OCI-LY7 (cell line): ENCODE results near the gene NCOA5. TPM values are rescaled to one million over a fixed set of nuclear protein-coding genes. Genes with fewer than 3 reads are reported as not detected.

Experiments
- BruUV-seq: library from RNA; stranded (reverse); fragments of 400-500 nt; replicated peaks from 2 replicates; lab custom pipeline; 2021; lab: Mats Ljungman, UMichigan
- CTCF ChIA-PET: fragments of 300-600 bp; sonication (Branson Sonifier 250); formaldehyde crosslinking; loops from one replicate; lab custom pipeline; 2022; ENCODE audit warnings: antibody characterized with exemption; ENCODE audit not compliant: unreplicated experiment; lab: Charles Lee
- POLR2A ChIA-PET: fragments of 300-600 bp; sonication (Branson Sonifier 250); formaldehyde crosslinking; loops from one replicate; lab custom pipeline; 2022; ENCODE audit warnings: antibody characterized with exemption; lab: Charles Lee
- DNase-seq: peaks from one replicate; pipeline ENCODE4 v3.0.0-alpha.2; 2015; ENCODE audit warnings: low spot score
- H2AFZ ChIP-seq: fragments of 200-600 bp; sonication (generic), shearing (Covaris generic); 2 replicates; pipeline ENCODE4 v1.6.1; 2014; ENCODE audit warnings: mild to moderate bottlenecking, antibody characterized with exemption, low read length, moderate library complexity
- H3K27ac ChIP-seq: fragments of 200-600 bp; sonication (generic); 2 replicates; pipeline ENCODE4 v1.5.1; 2014; ENCODE audit warnings: mixed run types, low read depth, mild to moderate bottlenecking, moderate library complexity, low read length, inconsistent platforms; ENCODE audit not compliant: poor library complexity, severe bottlenecking
- H3K36me3 ChIP-seq: fragments of 200-600 bp; sonication (generic); 2 replicates; pipeline ENCODE4 v1.6.1; 2014; ENCODE audit warnings: mild to moderate bottlenecking, antibody characterized with exemption, low read length, moderate library complexity, mixed read lengths; ENCODE audit not compliant: insufficient read depth
- H3K4me1 ChIP-seq: fragments of 200-600 bp; sonication (generic); 2 replicates; pipeline ENCODE4 v1.5.1; 2014; ENCODE audit warnings: mild to moderate bottlenecking, low read length; ENCODE audit not compliant: insufficient read depth, poor library complexity, severe bottlenecking
- H3K4me2 ChIP-seq: fragments of 200-600 bp; sonication (generic); 2 replicates; pipeline ENCODE4 v1.6.1; 2014; ENCODE audit warnings: mild to moderate bottlenecking, low read length
- H3K4me3 ChIP-seq: fragments of 200-600 bp; sonication (generic); 2 replicates; pipeline ENCODE4 v1.5.1; 2014; ENCODE audit warnings: mild to moderate bottlenecking, low read depth, low read length; ENCODE audit not compliant: poor library complexity, severe bottlenecking
- H3K79me2 ChIP-seq: fragments of 200-600 bp; sonication (generic); 2 replicates; pipeline ENCODE4 v1.6.1; 2016; ENCODE audit warnings: low read depth, mild to moderate bottlenecking, low read length, moderate library complexity, mixed read lengths; ENCODE audit not compliant: insufficient read depth
- H3K9me2 ChIP-seq: fragments of 200-600 bp; sonication (generic); 2 replicates; pipeline ENCODE4 v1.6.1; 2016; ENCODE audit warnings: mild to moderate bottlenecking, low read length, mixed read lengths; ENCODE audit not compliant: insufficient read depth
- H3K9me3 ChIP-seq: fragments of 200-600 bp; sonication (generic); 2 replicates; pipeline ENCODE4 v1.6.1; 2014; ENCODE audit warnings: mild to moderate bottlenecking, mixed run types, low read length, mixed read lengths
- H4K20me1 ChIP-seq: fragments of 200-600 bp; sonication (generic); 2 replicates; pipeline ENCODE4 v1.6.1; 2014; ENCODE audit warnings: mild to moderate bottlenecking, antibody characterized with exemption, low read length, moderate library complexity, mixed read lengths; ENCODE audit not compliant: insufficient read depth
- EZH2phosphoT487 ChIP-seq: fragments of 200-600 bp; sonication (generic); IDR thresholded peaks from 2 replicates; pipeline ENCODE4 v1.6.1; 2018; ENCODE audit warnings: low read depth, borderline replicate concordance, mild to moderate bottlenecking, mixed run types, antibody characterized with exemption, low read length, moderate library complexity, mixed read lengths
- intact Hi-C: fragments of 100-400 bp; cut with micrococcal nuclease; formaldehyde crosslinking; loops from one replicate; pipeline ENCODE4 v1.10.0; 2022; ENCODE audit not compliant: unreplicated experiment
- total RNA-seq, 2 experiments: library from RNA; depleted of rRNA in 1 of 2; stranded (reverse); fragments of >200 nt in 1 of 2; shearing (Covaris generic) in 1 of 2; gene quantifications; 2 replicates each; pipeline ENCODE4 v1.2.3, GENCODE V29; 2014 to 2022
- TF ChIP-seq, protein P1 (sequence below): fragments of 200-600 bp; sonication (generic); conservative IDR thresholded peaks from 2 replicates; pipeline ENCODE4 v1.5.1; 2014; ENCODE audit warnings: mild to moderate bottlenecking, antibody characterized with exemption, low read length, moderate library complexity, mixed read lengths

Gene NCOA5
- total RNA-seq, 2 experiments from 2014 or later = 23.4 to 33.7 TPM

DNA sequence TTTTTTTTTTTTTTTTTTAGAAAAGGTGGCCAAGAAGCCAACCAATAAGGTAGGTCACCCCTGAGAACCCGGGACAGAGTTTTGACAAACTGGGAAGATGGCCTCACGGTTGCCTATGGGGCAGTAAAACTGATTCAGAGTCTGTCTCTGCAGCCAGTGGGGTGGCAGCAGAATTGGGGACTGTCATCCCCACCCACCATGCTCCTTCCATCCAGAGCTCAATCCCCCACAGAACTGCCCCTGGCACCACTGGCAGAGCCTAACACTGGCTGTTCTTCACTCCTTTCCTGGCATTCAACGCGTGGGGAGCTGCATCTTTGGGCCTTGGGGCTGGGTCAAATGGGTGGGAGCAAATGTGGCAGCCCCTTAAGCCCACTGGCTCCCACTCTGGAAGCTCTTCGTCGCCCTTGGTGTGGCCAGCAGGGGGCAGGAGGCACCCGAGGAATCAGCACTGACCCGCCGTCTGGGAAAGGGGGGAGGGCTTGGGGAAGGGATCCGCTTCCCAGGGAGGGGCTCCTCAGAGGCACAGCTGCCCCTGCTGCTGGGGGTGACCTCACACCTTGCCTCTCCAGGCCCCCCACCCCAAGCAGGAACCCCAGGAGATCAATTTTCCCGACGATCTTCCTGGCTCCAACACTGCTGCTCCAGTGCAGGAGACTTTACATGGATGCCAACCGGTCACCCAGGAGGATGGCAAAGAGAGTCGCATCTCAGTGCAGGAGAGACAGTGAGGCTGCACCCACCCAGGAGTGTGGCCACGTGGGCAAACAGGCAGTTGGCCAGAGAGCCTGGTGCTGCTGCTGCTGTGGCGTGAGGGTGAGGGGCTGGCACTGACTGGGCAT, 38.8 kb upstream of the NCOA5 start:
- Histone ChIP-seq H3K4me3 (no peak overlapping the region), H3K36me3 (peaks cover 53% of the 10 kb centered on the region), H3K4me1 (no peaks in the 10 kb centered on the region), H3K9me3 (no peaks in the 10 kb centered on the region), H3K27ac (no peak overlapping the region), H3K4me2 (no peak overlapping the region), H4K20me1 (0 out of 2 replicates have a peak, but pooled peaks cover 3% of the 10 kb centered on the region), H2AFZ (no peak overlapping the region), H3K9me2 (no peaks in the 10 kb centered on the region), H3K79me2 (no peaks in the 10 kb centered on the region)
- peak; percentile 17 for DNase-seq
- TF ChIP-seq, protein P1, sequence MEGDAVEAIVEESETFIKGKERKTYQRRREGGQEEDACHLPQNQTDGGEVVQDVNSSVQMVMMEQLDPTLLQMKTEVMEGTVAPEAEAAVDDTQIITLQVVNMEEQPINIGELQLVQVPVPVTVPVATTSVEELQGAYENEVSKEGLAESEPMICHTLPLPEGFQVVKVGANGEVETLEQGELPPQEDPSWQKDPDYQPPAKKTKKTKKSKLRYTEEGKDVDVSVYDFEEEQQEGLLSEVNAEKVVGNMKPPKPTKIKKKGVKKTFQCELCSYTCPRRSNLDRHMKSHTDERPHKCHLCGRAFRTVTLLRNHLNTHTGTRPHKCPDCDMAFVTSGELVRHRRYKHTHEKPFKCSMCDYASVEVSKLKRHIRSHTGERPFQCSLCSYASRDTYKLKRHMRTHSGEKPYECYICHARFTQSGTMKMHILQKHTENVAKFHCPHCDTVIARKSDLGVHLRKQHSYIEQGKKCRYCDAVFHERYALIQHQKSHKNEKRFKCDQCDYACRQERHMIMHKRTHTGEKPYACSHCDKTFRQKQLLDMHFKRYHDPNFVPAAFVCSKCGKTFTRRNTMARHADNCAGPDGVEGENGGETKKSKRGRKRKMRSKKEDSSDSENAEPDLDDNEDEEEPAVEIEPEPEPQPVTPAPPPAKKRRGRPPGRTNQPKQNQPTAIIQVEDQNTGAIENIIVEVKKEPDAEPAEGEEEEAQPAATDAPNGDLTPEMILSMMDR = peak; percentile 70
- TF ChIP-seq EZH2phosphoT487 = no peak
- BruUV-seq = no TSS peak
- ChIA-PET POLR2A (no interaction called here), CTCF (no interaction called here)
- intact Hi-C loops = no loop called here

DNA sequence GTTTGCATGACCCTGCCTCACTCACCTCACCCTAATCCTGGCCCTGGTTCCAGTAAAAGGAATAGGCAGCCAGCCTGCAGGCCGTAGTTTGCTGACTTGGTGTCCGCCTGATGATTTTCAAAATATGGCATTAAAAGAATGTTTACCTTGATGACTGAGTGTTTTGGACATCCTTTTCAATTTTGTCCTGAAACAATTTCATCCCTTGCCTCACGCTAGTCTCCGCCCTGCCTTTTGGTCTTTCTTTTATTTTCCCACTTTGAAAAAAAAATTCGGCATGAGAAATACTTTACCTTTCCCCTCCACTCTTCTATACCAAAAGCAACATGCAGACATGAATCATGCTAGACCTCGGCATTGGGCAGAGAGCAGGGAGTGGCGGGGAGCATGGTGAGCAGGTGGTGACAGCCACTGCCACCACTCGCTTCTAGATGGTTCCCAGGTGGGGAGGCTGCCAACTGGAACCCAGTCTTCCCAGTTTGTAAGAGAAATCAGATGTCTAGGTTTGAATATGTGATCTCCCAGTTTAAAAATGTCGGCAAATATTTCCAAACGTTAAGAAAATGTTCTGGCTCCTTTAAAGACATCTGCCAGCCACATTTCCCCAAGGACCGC, 37.7 kb upstream of the NCOA5 start:
- Histone ChIP-seq H3K4me3 (no peak overlapping the region), H3K36me3 (peaks cover 63% of the 10 kb centered on the region)
- CTCF ChIA-PET = no interaction called here

More for the DNA sequence above, 37.7 kb upstream of the NCOA5 start:
- no peak for DNase-seq
- Histone ChIP-seq H3K4me2 (no peak overlapping the region), H3K27ac (no peak overlapping the region), H2AFZ (no peak overlapping the region), H3K4me1 (no peaks in the 10 kb centered on the region), H3K9me2 (no peaks in the 10 kb centered on the region), H4K20me1 (0 out of 2 replicates have a peak, but pooled peaks cover 3% of the 10 kb centered on the region), H3K9me3 (no peaks in the 10 kb centered on the region), H3K79me2 (no peaks in the 10 kb centered on the region)
- intact Hi-C loops = no loop called here
- POLR2A ChIA-PET = no interaction called here
- BruUV-seq = no TSS peak
- TF ChIP-seq EZH2phosphoT487 = no peak
- TF ChIP-seq, protein P1 = no peak
